ENCODE data around the gene LARGE2. TPM values are rescaled to one million over a fixed set of nuclear protein-coding genes. Genes with fewer than 3 reads are reported as not detected.
A peak's percentile ranks its signal among the peaks of the same experiment; 100 is the strongest.

Gene LARGE2
- total RNA-seq, 2 donors from 2014 or later = 12.2 to 14.5 TPM

DNA sequence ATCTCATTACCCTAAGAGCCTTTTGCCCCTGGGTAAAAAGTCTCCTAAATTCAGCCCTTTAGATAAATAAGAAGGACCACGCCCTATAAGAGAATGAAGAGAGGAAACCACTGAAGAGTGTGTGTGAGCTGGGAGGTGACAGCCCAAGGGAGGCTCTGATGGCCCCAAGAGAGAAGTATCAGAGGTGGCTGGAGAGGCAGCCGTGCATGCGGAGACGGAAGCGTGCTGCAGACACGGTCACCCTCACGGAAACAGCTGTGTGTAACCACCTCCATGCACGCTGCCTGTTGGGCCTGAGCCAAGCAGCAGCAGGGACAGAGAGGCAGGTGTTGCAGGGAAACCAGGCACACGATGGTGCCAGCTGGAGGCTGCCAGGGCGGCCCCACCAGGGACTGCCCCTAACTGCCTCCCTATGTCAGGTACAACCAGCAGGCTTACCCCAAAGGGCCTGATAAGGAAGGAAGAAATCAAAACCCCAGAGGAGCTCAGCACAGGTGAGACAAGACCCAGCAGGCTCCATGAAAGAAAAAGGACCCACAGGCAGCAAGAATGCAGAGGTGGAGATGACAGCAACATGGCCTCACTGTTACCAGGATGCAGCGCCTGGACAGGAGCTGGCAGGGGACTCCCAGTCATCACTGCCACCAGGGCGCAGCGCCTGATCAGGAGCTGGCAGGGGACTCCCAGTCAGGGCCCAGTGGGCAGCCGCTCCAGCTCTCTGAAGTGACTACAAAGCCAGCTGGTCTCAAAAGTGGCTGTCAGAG lies 7.8 kb downstream of the LARGE2 start:
- no peak for TF ChIP-seq POLR2A (IDR thresholded peaks at IDR 0.05)
- TF ChIP-seq, protein P1, sequence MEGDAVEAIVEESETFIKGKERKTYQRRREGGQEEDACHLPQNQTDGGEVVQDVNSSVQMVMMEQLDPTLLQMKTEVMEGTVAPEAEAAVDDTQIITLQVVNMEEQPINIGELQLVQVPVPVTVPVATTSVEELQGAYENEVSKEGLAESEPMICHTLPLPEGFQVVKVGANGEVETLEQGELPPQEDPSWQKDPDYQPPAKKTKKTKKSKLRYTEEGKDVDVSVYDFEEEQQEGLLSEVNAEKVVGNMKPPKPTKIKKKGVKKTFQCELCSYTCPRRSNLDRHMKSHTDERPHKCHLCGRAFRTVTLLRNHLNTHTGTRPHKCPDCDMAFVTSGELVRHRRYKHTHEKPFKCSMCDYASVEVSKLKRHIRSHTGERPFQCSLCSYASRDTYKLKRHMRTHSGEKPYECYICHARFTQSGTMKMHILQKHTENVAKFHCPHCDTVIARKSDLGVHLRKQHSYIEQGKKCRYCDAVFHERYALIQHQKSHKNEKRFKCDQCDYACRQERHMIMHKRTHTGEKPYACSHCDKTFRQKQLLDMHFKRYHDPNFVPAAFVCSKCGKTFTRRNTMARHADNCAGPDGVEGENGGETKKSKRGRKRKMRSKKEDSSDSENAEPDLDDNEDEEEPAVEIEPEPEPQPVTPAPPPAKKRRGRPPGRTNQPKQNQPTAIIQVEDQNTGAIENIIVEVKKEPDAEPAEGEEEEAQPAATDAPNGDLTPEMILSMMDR (IDR thresholded peaks at IDR 0.05) = no peak
- Histone ChIP-seq H3K9me3 (no peaks in the 10 kb centered on the region), H3K4me3 (no peak overlapping the region), H3K4me1 (peaks cover 30% of the 10 kb centered on the region), H3K27ac (peak overlapping the region in 2 of 4 donors; percentile 25 to 39), H3K27me3 (no peaks in the 10 kb centered on the region), H3K36me3 (replicated peaks in 1 of 2; ENCODE audit: insufficient read depth in 1 of 2, low read depth in 2 of 2) (peaks cover 0 to 7% of the 10 kb centered on the region in 2 donors)
- WGBS, 2 donors = 51 to 55% methylated on average over 14 of the region's 14 CpGs
- intact Hi-C loops (cut with DNase I) = no loop called here
- peak; percentile 53 to 78 (median 76) for DNase-seq
- peak; percentile 25 for ATAC-seq

DNA sequence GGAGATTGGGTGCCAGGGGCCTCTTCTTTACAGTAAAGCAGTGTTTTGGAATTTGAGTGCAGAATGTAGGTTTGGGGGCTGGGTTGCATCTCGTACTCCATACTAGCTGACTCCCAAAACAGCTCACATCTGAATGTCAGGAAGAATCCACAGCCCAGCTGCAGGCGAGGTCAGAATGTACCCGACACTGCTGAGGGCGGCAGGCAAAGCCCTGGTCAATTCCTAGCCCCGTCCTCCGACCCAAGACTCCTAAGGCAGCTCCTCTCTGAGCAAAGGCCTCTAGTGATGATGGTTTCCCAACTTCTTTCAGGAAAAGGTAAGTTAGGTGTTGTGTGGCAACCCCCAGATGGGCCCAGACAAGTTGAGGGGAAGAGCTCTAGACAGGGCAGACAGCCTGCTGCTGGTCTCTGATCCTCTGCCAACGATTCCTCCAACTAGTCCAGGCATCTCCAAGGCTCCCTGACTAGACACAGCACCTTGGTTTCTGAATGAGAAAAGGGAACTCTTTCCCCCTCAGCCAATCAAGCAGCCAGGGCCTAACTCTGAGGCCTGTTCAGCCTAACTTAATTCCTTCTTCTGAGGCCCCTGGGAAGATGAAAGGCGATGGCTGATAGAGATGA lies 8.6 kb downstream of the LARGE2 start:
- Histone ChIP-seq H3K36me3 (replicated peaks in 1 of 2; ENCODE audit: insufficient read depth in 1 of 2, low read depth in 2 of 2) (peaks cover 0 to 10% of the 10 kb centered on the region in 2 donors), H3K27ac (no peak overlapping the region), H3K4me1 (peaks cover 30% of the 10 kb centered on the region), H3K4me3 (no peak overlapping the region), H3K27me3 (no peaks in the 10 kb centered on the region), H3K9me3 (no peaks in the 10 kb centered on the region)
- ATAC-seq = no peak
- WGBS, 2 donors = 84 to 94% methylated on average over 8 of the region's 8 CpGs
- no peak for DNase-seq
- intact Hi-C loops (cut with DNase I) = no loop called here
- TF ChIP-seq, protein P1 (IDR thresholded peaks at IDR 0.05) = no peak
- no peak for TF ChIP-seq POLR2A (IDR thresholded peaks at IDR 0.05)

DNA sequence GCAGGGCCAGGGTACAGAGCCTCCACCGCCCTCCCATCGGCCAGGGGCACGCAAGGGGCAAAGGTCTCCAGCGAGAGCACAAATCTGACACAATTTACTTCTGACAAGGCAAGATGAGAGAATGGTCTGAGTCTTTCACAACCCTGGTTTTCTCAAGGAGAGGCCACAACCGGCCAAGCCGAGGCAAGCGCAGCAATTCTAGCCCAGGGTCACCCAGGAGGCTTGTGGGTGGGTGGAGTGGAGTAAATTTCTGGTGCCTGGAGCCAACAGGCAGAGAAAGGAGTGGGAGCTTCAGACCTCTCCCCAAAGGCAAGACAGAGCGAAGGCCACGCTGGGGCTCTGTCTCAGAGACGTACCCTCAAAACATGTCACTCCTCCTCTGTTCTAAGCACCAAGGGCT lies 9.3 kb downstream of the LARGE2 start:
- intact Hi-C loops (cut with DNase I) = no loop called here
- H3K9me3 ChIP-seq = no peaks in the 10 kb centered on the region
- no peaks in the 10 kb centered on the region for H3K27me3 ChIP-seq
- DNase-seq = no peak
- no peak overlapping the region for H3K27ac ChIP-seq
- TF ChIP-seq POLR2A (IDR thresholded peaks at IDR 0.05) = no peak
- TF ChIP-seq, protein P1 (IDR thresholded peaks at IDR 0.05) = no peak
- ATAC-seq = no peak
- H3K36me3 ChIP-seq (replicated peaks in 1 of 2; ENCODE audit: insufficient read depth in 1 of 2, low read depth in 2 of 2) = peaks cover 0 to 10% of the 10 kb centered on the region in 2 donors
- WGBS, 2 donors = 90 to 95% methylated on average over 10 of the region's 10 CpGs
- peaks cover 30% of the 10 kb centered on the region for H3K4me1 ChIP-seq
- H3K4me3 ChIP-seq = no peak overlapping the region

DNA sequence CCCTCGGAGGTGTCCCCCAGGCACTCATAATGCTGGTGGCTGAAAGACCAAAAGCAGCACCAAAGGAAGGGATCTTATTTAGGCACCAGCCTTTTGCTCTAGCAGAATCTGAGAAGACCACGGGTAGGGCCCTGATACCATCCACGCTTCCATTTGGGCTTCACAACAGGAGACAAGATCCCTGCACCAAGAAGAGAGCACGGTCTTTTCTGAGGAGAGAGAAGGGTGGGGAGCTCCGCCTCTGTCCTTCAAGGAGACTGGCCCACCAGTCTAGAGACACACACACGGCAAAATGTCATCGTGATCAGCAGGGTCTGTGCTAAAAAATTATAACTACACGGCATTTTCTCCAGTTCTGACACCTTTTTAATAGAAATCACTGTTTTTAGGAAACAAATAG lies 9.8 kb downstream of the LARGE2 start:
- ATAC-seq (no peak), DNase-seq (no peak)
- Histone ChIP-seq H3K36me3 (replicated peaks in 1 of 2; ENCODE audit: insufficient read depth in 1 of 2, low read depth in 2 of 2) (peaks cover 0 to 10% of the 10 kb centered on the region in 2 donors), H3K4me1 (peaks cover 30% of the 10 kb centered on the region), H3K9me3 (no peaks in the 10 kb centered on the region), H3K27ac (no peak overlapping the region), H3K4me3 (no peak overlapping the region), H3K27me3 (no peaks in the 10 kb centered on the region)
- 90 to 95% methylated on average over 7 to 8 of the region's 8 CpGs for WGBS, 2 donors
- no peak for TF ChIP-seq POLR2A (IDR thresholded peaks at IDR 0.05)
- TF ChIP-seq, protein P1 (IDR thresholded peaks at IDR 0.05) = no peak
- intact Hi-C loops (cut with DNase I) = no loop called here
